Measurements from ENCODE around the gene GINS1.

Gene GINS1

DNA sequence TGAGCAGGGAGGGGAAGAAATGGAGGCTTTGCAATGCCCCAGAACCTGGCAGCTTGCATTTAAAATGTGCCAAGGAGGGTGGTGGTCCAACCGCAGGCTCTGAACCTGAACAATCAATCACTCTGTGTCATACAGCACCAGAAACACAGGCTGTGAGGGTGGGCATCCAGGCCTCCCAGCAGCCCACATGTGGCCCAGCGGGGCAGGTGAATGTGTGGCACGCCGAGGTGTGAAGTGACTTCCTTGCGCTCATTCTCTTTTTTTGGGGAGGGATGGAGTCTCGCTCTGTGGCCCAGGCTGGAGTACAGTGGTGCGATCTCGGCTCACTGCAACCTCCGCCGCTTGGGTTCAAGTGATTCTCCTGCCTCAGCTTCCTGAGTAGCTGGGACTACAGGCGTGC is 80.5 kb downstream of the GINS1 start:
- H2AFZ ChIP-seq (ENCODE audit: low read depth, low read length): no peak overlapping the region
- TF ChIP-seq, protein P1, sequence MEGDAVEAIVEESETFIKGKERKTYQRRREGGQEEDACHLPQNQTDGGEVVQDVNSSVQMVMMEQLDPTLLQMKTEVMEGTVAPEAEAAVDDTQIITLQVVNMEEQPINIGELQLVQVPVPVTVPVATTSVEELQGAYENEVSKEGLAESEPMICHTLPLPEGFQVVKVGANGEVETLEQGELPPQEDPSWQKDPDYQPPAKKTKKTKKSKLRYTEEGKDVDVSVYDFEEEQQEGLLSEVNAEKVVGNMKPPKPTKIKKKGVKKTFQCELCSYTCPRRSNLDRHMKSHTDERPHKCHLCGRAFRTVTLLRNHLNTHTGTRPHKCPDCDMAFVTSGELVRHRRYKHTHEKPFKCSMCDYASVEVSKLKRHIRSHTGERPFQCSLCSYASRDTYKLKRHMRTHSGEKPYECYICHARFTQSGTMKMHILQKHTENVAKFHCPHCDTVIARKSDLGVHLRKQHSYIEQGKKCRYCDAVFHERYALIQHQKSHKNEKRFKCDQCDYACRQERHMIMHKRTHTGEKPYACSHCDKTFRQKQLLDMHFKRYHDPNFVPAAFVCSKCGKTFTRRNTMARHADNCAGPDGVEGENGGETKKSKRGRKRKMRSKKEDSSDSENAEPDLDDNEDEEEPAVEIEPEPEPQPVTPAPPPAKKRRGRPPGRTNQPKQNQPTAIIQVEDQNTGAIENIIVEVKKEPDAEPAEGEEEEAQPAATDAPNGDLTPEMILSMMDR (IDR thresholded peaks at IDR 0.05; ENCODE audit: borderline replicate concordance, extremely low read depth, low read length, poor library complexity, severe bottlenecking): no peak
- TF ChIP-seq EZH2 (IDR thresholded peaks at IDR 0.05; ENCODE audit: borderline replicate concordance, low read depth, low read length, severe bottlenecking): no peak
- no peaks in the 10 kb centered on the region for H3K79me2 ChIP-seq (ENCODE audit: insufficient read depth, low read length)
- H3K27me3 ChIP-seq (ENCODE audit: insufficient read depth, low read length, poor library complexity): no peaks in the 10 kb centered on the region
- no peak overlapping the region for H3K4me2 ChIP-seq (ENCODE audit: insufficient read depth, low read length)
- H3K9ac ChIP-seq (ENCODE audit: low read depth, low read length): no peak overlapping the region
- peak overlapping the region; percentile 81 for H3K27ac ChIP-seq (ENCODE audit: low read length)
- H3K4me1 ChIP-seq (ENCODE audit: insufficient read depth, low read length): peaks cover 50% of the 10 kb centered on the region
- no peak for ATAC-seq (ENCODE audit: insufficient read depth, low read depth)
- H3K9me3 ChIP-seq (ENCODE audit: insufficient read depth, low read length, severe bottlenecking): no peaks in the 10 kb centered on the region
- H3K4me3 ChIP-seq (ENCODE audit: low read depth in 1 of 2, low read length in 2 of 2): no peak overlapping the region
- no peaks in the 10 kb centered on the region for H4K20me1 ChIP-seq (ENCODE audit: insufficient read depth, low read length)
- DNase-seq: no peak
- H3K36me3 ChIP-seq (ENCODE audit: insufficient read depth, low read length): peaks cover 36% of the 10 kb centered on the region

DNA sequence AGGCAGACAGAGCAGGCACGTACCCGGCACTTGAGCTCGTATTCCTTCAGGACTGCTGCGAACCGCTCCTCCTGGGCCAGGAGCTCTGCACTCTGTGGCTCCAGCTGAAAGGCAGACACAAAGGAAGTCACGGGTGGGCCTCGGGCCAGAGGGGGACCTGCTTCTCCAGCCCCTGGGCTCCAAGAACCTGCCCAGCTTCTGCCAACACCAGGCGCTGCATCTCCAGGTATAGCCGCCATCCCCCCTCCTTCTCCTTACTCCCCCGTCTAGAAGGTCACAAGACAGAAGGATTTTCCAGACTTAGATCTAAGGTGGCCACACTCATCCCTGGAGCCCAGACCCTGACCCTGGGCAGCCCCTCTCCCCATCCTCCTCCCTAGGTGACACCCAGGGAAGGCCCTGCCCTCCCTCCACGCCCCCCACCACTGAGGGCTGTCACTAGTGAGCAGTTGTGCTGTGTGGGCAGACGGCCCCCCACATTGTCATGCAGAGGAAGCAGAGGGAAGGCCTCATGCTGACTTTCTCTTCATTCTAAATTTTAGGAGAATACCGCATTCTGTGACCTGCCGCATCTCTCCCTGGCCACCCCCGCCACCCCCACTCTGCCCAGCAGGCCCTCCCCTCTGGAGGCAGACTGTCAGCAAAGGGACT is 81.9 kb downstream of the GINS1 start:
- H3K27ac ChIP-seq (ENCODE audit: low read length): peak overlapping the region; percentile 54
- no peak overlapping the region for H3K9ac ChIP-seq (ENCODE audit: low read depth, low read length)
- TF ChIP-seq EZH2 (IDR thresholded peaks at IDR 0.05; ENCODE audit: borderline replicate concordance, low read depth, low read length, severe bottlenecking): no peak
- TF ChIP-seq, protein P1 (IDR thresholded peaks at IDR 0.05; ENCODE audit: borderline replicate concordance, extremely low read depth, low read length, poor library complexity, severe bottlenecking): peak; percentile 9
- no peaks in the 10 kb centered on the region for H3K79me2 ChIP-seq (ENCODE audit: insufficient read depth, low read length)
- ATAC-seq (ENCODE audit: insufficient read depth, low read depth): no peak
- no peak overlapping the region for H2AFZ ChIP-seq (ENCODE audit: low read depth, low read length)
- DNase-seq: no peak
- H3K27me3 ChIP-seq (ENCODE audit: insufficient read depth, low read length, poor library complexity): no peaks in the 10 kb centered on the region
- H3K9me3 ChIP-seq (ENCODE audit: insufficient read depth, low read length, severe bottlenecking): no peaks in the 10 kb centered on the region
- no peaks in the 10 kb centered on the region for H4K20me1 ChIP-seq (ENCODE audit: insufficient read depth, low read length)
- no peak overlapping the region for H3K4me3 ChIP-seq (ENCODE audit: low read depth in 1 of 2, low read length in 2 of 2)
- peaks cover 36% of the 10 kb centered on the region for H3K4me1 ChIP-seq (ENCODE audit: insufficient read depth, low read length)
- H3K4me2 ChIP-seq (ENCODE audit: insufficient read depth, low read length): no peak overlapping the region
- H3K36me3 ChIP-seq (ENCODE audit: insufficient read depth, low read length): peaks cover 39% of the 10 kb centered on the region

DNA sequence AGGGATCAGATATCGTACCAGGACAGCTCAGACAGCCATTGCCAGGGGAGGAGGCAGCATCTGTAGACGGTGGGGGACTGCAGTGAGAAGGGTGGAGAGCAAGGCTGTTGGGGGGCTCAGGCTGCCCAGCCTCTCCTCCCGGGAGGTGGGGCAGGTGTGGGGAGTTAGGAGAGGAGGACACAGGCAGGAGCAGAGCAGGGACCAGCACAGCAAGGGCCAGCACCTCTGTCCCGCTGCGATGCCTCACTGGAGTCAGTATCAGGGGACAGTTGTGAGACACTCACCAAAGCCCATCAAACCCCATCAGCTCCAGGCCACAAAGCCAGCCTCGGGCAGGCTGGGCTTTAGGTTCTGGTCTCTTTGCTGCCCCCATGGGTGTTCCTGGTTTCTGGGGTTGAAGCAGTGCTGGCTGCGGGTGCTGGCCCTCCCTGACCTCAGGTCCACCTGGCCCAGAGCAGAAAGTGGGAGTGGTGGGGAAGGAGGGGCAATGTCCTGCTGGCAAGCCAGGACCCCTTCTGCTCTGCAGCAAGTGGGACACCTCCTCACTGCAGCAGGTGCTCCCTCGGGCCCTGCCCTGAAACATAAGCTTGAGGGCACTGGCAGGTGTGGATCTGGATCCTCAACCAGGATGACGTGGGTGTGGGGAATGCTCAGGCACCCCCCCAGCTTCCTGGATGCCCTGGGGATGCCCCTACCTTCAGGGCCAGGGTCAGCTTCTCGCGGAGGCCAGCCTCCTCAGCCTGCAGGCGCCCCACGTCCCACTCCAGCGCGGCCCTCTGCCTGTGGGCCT is 83.4 kb downstream of the GINS1 start:
- Histone ChIP-seq H2AFZ (ENCODE audit: low read depth, low read length) (no peak overlapping the region), H4K20me1 (ENCODE audit: insufficient read depth, low read length) (no peaks in the 10 kb centered on the region), H3K36me3 (ENCODE audit: insufficient read depth, low read length) (peaks cover 46% of the 10 kb centered on the region), H3K4me3 (ENCODE audit: low read depth in 1 of 2, low read length in 2 of 2) (no peak overlapping the region), H3K9me3 (ENCODE audit: insufficient read depth, low read length, severe bottlenecking) (no peaks in the 10 kb centered on the region), H3K4me1 (ENCODE audit: insufficient read depth, low read length) (peaks cover 21% of the 10 kb centered on the region), H3K9ac (ENCODE audit: low read depth, low read length) (no peak overlapping the region), H3K27ac (ENCODE audit: low read length) (0 out of 2 replicates have a peak overlapping the region, but pooled peaks have one; percentile 24), H3K79me2 (ENCODE audit: insufficient read depth, low read length) (no peaks in the 10 kb centered on the region), H3K4me2 (ENCODE audit: insufficient read depth, low read length) (no peak overlapping the region), H3K27me3 (ENCODE audit: insufficient read depth, low read length, poor library complexity) (no peaks in the 10 kb centered on the region)
- ATAC-seq (ENCODE audit: insufficient read depth, low read depth) (no peak), DNase-seq (no peak)
- TF ChIP-seq EZH2 (IDR thresholded peaks at IDR 0.05; ENCODE audit: borderline replicate concordance, low read depth, low read length, severe bottlenecking): no peak
- TF ChIP-seq, protein P1 (IDR thresholded peaks at IDR 0.05; ENCODE audit: borderline replicate concordance, extremely low read depth, low read length, poor library complexity, severe bottlenecking): no peak

Measured in DND-41 (cell line).